IgD-negative memory B cell (primary cell): Measurements from ENCODE around the gene ZC3H12A. TPM values are rescaled to one million over a fixed set of nuclear protein-coding genes. Genes with fewer than 3 reads are reported as not detected.
"Not testable (repeated sequence)": the region's sequence is repeated elsewhere in the genome, so short reads cannot be mapped to it uniquely, and the experiment has no call there.

Experiments used
- H3K27ac Mint-ChIP-seq, 3 donors: one replicate each; pipeline ENCODE4 v1.8.0; 2020 to 2022; ENCODE audit warnings: mild to moderate bottlenecking in 3 of 3, mixed read lengths in 3 of 3, moderate library complexity in 1 of 3
- H3K27me3 Mint-ChIP-seq: one replicate; pipeline ENCODE4 v1.8.0; 2021; ENCODE audit warnings: mixed read lengths
- H3K36me3 Mint-ChIP-seq: one replicate; pipeline ENCODE4 v1.8.0; 2020; ENCODE audit warnings: mild to moderate bottlenecking, mixed read lengths
- H3K4me1 Mint-ChIP-seq, 3 donors: one replicate each; pipeline ENCODE4 v1.8.0; 2020 to 2022; ENCODE audit warnings: mixed read lengths in 3 of 3, mild to moderate bottlenecking in 1 of 3
- H3K4me3 Mint-ChIP-seq, 4 donors: one replicate each; pipeline ENCODE4 v1.8.0; 2020 to 2022; ENCODE audit warnings: mild to moderate bottlenecking in 4 of 4, mixed read lengths in 4 of 4, moderate library complexity in 3 of 4
- H3K9me3 Mint-ChIP-seq, 3 donors: one replicate each; pipeline ENCODE4 v1.8.0; 2020 to 2021; ENCODE audit warnings: mixed read lengths in 3 of 3, mild to moderate bottlenecking in 1 of 3
- polyA plus RNA-seq: library from polyadenylated mRNA; unstranded; fragments of 300-500 nt; fragmentation: Illumina TruSeq; gene quantifications from one replicate; pipeline ENCODE4 v1.2.3, GENCODE V29; 2021

ZC3H12A gene
- polyA plus RNA-seq, 1 donor from 2014 or later, result 20.6 TPM

- H3K4me1 Mint-ChIP-seq, result peaks cover 0 to 6% (median 2%) of the 10 kb centered on the region in 3 donors
- H3K27ac Mint-ChIP-seq, result peak overlapping the region in 1 of 3 donors; percentile 80
- peaks cover 6% of the 10 kb centered on the region for H3K36me3 Mint-ChIP-seq
- no peaks in the 10 kb centered on the region for H3K9me3 Mint-ChIP-seq
- no peaks in the 10 kb centered on the region for H3K27me3 Mint-ChIP-seq
- H3K4me3 Mint-ChIP-seq, result peak overlapping the region in 1 of 4 donors; percentile 24
These were observed 19.1 kb downstream of the ZC3H12A start for GRCh38 chr1:37493336-37494098.

- H3K4me1 Mint-ChIP-seq, result peaks cover 0 to 7% (median 2%) of the 10 kb centered on the region in 3 donors
- H3K4me3 Mint-ChIP-seq, result no peak overlapping the region
- H3K9me3 Mint-ChIP-seq, result no peaks in the 10 kb centered on the region
- H3K27ac Mint-ChIP-seq, result no peak overlapping the region
- H3K27me3 Mint-ChIP-seq, result no peaks in the 10 kb centered on the region
- peaks cover 6% of the 10 kb centered on the region for H3K36me3 Mint-ChIP-seq
These were observed 21.5 kb downstream of the ZC3H12A start for GRCh38 chr1:37495875-37496274.

DNA sequence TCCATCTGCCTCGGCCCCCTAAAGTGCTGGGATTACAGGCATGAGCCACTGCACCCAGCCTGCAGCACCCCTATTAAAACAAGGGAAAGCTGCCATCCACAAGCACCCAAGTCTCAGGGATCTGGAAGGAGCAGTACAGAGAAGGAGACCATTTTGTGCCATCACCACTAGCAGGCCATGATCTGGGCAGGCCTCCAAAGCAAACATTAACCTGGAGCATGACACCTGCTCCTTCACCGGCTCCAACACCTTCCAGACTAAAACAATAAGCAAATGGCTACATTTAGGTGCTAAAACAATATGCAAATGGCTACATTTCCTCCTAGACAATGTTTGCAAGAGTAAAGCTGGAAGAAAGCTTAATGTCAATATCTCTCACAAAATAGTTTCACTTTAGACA lies 23.5 kb downstream of the ZC3H12A start:
- H3K27me3 Mint-ChIP-seq, result no peaks in the 10 kb centered on the region
- H3K4me3 Mint-ChIP-seq, result no peak overlapping the region
- H3K9me3 Mint-ChIP-seq, result no peaks in the 10 kb centered on the region
- peaks cover 0 to 7% (median 2%) of the 10 kb centered on the region in 3 donors for H3K4me1 Mint-ChIP-seq
- H3K27ac Mint-ChIP-seq, result no peak overlapping the region
- H3K36me3 Mint-ChIP-seq, result peaks cover 6% of the 10 kb centered on the region

DNA sequence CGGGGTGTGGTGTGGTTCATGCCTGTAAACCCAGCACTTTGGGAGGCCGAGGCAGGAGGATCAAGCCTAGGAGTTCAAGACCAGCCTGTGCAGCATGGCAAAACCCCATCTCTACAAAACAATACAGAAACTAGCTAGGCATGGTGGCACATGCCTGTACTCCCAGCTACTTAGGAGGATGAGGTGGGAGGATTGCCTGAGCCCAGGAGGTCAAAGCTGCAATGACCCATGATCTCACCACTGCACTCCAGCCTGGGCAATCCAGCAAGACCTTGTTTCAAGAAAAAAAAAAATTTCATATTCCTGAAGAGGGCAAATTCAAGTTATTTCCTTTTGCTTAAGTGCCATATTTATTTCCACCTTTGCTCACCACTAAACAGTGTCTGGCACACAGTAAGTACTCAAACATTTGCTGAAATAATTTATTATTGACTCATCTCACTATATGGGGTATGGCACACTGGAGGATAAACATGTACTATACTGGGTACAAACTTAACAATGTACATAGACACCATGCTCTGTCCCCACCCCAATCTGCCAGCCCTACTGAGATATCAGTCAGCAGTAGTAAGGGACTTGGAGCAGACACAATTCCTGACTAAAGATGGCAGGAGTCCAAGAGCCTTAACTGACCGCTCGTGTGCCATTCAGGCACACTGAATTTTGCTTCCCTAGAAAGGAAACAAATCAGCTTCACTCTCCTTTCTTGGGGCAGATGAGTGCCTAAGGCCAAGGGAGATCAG lies 24.7 kb downstream of the ZC3H12A start:
- no peak overlapping the region for H3K27ac Mint-ChIP-seq
- H3K4me1 Mint-ChIP-seq, result peaks cover 0 to 8% (median 2%) of the 10 kb centered on the region in 3 donors
- peak overlapping the region in 1 of 4 donors; percentile 5 for H3K4me3 Mint-ChIP-seq
- H3K9me3 Mint-ChIP-seq, result no peaks in the 10 kb centered on the region
- H3K36me3 Mint-ChIP-seq, result no peaks in the 10 kb centered on the region
- H3K27me3 Mint-ChIP-seq, result no peaks in the 10 kb centered on the region

DNA sequence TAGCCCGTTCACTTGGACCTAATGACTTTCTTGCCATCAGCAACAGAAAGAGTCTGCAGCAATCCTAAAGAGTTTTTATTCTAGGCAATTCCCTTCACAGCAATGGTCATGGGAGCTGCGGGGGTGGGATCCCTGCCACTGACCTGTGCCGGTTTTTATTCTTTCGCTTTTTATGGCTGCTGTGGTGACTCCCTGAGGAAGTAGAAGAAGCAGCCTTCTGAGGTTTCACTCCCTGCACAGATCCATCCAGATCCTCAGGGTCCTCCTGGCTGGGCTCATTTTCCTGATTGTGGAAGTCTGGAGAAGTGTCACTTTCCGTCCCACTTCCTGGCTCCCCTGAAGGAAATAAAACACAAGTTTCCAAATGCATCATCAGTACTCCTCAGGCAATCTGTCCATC lies 27.3 kb downstream of the ZC3H12A start:
- no peaks in the 10 kb centered on the region for H3K9me3 Mint-ChIP-seq
- no peaks in the 10 kb centered on the region for H3K27me3 Mint-ChIP-seq
- no peak overlapping the region for H3K27ac Mint-ChIP-seq
- no peak overlapping the region for H3K4me3 Mint-ChIP-seq
- peaks cover 4 to 8% (median 5%) of the 10 kb centered on the region in 3 donors for H3K4me1 Mint-ChIP-seq
- peaks cover 2% of the 10 kb centered on the region for H3K36me3 Mint-ChIP-seq

DNA sequence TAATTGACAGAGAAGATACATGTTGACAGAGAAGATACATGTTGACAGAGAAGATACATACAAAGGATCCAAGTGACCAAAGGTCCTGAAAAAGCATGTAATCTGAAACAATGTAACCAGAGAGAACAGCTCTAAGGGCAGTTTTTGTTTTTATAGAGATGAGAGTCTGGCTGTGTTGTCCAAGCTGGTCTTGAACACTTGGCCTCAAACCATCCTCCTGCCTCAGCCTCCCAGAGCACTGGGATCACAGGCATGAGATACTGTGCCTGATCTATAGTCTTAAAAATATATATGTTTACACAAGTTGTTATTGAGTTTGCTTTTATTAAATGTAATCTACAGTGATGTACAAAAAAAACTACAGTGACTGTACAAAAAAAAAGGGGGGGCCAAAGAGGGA lies 27.7 kb downstream of the ZC3H12A start:
- Mint-ChIP-seq H3K4me1 (peaks cover 4 to 8% (median 5%) of the 10 kb centered on the region in 3 donors), H3K27me3 (no peaks in the 10 kb centered on the region), H3K9me3 (no peaks in the 10 kb centered on the region), H3K27ac (no peak overlapping the region), H3K4me3 (no peak overlapping the region), H3K36me3 (peaks cover 2% of the 10 kb centered on the region)

GRCh38 chr1:37502791-37503190 lies 28.4 kb downstream of the ZC3H12A start:
- not testable (repeated sequence) for H3K27ac Mint-ChIP-seq, H3K36me3 Mint-ChIP-seq, H3K27me3 Mint-ChIP-seq, H3K4me3 Mint-ChIP-seq, H3K9me3 Mint-ChIP-seq
- peaks cover 9 to 15% (median 10%) of the 10 kb centered on the region in 3 donors for H3K4me1 Mint-ChIP-seq

GRCh38 chr1:37506740-37507139 lies 32.4 kb downstream of the ZC3H12A start:
- Mint-ChIP-seq H3K27me3 (no peaks in the 10 kb centered on the region), H3K4me3 (no peak overlapping the region), H3K4me1 (peaks cover 22 to 25% (median 25%) of the 10 kb centered on the region in 3 donors), H3K9me3 (no peaks in the 10 kb centered on the region), H3K27ac (peak overlapping the region in 1 of 3 donors; percentile 64), H3K36me3 (peaks cover 9% of the 10 kb centered on the region)

DNA sequence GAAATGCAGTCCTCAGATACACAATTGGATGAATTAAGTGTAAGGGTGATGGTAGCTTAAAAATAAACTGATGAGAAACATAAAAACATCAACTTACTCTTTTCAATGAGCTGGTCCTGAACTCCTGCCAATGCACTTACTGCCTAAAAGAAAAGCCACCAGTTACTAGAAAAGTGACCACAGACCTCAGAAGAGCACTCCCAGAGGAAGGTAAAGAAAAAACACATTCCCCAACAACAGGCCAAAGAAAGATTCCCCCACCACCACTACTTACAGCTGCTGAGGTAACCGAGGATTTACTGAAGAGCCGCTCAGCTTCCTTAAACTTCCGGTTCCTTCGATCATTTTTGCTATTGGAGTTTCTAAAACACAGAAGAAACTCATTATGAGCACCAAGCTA lies 34.8 kb downstream of the ZC3H12A start:
- H3K36me3 Mint-ChIP-seq, result peaks cover 9% of the 10 kb centered on the region
- no peaks in the 10 kb centered on the region for H3K27me3 Mint-ChIP-seq
- peak overlapping the region in 1 of 4 donors; percentile 7 for H3K4me3 Mint-ChIP-seq
- H3K4me1 Mint-ChIP-seq, result peaks cover 31 to 35% (median 31%) of the 10 kb centered on the region in 3 donors
- no peaks in the 10 kb centered on the region for H3K9me3 Mint-ChIP-seq
- H3K27ac Mint-ChIP-seq, result peak overlapping the region in 2 of 3 donors; percentile 15 to 48

DNA sequence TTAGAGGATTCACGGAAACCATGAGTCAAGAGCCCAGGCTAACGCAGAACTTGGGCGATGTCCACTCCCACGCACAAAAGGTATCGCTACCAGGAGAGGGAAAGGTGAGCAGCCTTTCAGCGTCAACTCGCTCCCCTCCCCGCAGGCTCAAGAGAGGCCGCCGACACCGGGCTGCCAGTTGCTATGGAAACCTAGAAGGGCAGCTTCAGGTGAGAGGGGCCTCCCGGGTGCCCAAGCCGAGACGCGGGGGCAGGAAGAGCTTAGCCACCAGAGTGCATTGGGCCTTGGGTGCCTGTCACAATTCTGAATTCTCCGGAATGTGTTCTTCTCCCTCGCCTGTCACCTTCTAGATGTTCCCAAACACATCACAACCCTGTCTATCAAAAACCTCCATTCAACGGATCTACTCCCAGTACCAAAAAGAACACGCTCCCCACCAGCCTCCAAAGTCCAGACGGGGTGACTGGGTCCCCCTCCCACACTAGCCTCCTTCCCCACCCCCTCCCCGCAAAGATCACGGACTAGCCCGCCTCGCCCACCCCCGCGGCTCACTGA lies 39.5 kb downstream of the ZC3H12A start:
- peaks cover 27 to 29% (median 27%) of the 10 kb centered on the region in 3 donors for H3K4me1 Mint-ChIP-seq
- peak overlapping the region; percentile 34 to 89 (median 88) for H3K27ac Mint-ChIP-seq
- peaks cover 5% of the 10 kb centered on the region for H3K36me3 Mint-ChIP-seq
- no peaks in the 10 kb centered on the region for H3K9me3 Mint-ChIP-seq
- peaks cover under 1% of the 10 kb centered on the region for H3K27me3 Mint-ChIP-seq
- peak overlapping the region; percentile 90 to 99 (median 94) for H3K4me3 Mint-ChIP-seq

DNA sequence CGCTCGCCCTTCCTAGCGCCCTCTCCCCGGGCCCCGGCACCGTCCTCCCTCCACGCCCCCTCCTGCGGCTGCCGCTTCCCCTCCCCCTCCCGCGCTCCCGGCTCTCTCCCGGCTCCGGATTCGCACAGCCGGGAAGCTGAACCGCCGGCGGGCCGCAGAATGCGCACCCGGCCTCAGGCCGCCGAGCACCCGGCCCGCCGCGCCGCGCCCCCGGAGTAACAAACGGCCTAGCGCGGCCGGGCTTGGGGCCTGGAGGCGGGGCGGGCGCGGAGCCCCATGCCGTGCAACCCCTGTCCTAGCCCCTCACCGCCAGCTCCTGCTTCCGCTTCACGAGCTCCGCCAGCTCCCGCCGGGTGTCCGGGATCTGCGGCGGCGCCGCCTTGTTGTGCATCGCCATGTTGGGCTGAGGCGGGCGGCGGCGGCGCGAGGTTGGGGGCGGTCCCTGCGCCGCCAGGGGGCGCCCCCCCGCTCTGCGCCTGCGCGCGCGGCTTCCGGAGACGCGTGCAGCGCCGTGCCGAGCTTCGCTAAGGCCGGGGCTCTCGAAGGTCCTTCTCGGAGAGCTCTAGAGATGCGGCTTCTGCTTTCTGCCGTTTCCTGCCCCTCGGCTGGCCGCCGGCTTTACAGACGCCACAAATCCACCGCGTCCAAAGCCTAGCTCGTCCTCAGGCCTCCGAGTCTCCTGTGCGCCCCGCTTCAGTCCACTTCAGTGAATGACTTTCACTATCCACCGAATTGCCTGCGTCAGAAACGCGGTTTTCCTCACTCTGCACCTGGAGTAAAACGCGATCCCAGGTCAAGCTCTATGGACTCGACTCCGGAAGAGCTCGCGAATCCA lies 40.2 kb downstream of the ZC3H12A start, which contains the start of gene MEAF6:
Gene MEAF6, minus strand, starts transcription at position 417 of the 835 bp plus-strand sequence. Its CDS starts 20 bp downstream, at position 397.
- peaks cover 2% of the 10 kb centered on the region for H3K27me3 Mint-ChIP-seq
- peak within 1 kb of the TSS; percentile 88 to 99 (median 97) for H3K27ac Mint-ChIP-seq
- H3K4me1 Mint-ChIP-seq, result peaks cover 21 to 27% (median 23%) of the 10 kb centered on the region in 3 donors
- peaks cover 1% of the 10 kb centered on the region for H3K36me3 Mint-ChIP-seq
- H3K4me3 Mint-ChIP-seq, result peak within 1 kb of the TSS; percentile 90 to 99 (median 94)
- H3K9me3 Mint-ChIP-seq, result no peaks in the 10 kb centered on the region

DNA sequence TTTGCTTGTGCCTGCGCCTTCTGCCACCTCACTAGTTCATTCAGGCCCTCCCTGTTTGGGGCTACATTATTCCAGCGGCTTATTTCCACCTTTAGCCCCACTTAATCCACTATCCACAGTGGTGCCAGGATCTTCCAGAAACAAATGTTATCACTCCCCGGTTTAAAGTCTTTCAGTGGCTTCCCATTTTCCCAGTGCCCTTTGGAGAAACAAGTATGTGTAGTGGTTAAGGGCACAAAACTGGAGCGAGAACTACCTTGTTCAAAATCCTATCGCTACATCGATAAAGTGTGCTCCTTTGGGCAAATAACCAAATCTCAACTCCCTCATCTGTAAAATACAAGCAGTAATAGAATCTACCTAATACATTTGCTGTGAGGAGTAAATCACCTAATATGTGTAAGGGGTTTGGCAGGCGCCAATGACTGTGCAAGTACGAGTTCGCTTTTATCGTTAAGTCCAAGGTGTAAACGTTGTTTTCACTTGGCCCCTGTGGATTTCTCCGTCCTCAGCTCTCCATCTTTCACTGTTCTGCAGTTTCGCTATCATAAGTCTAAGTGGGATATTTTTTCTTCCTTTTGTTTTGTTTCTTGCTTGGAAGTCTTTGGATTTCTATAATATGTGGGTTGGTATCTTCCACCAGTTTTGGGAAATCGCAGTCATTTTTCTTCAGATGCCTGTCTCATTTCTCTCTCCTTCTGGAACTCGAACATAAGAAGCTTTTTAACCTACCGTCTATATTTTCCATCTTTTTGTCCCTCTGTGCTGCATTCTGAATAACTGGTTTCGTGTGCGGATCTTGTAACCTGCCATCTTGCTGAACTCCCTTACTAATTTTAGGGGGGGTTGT lies 41.0 kb downstream of the ZC3H12A start:
- peaks cover 1% of the 10 kb centered on the region for H3K36me3 Mint-ChIP-seq
- peak overlapping the region; percentile 88 to 99 (median 97) for H3K27ac Mint-ChIP-seq
- H3K4me3 Mint-ChIP-seq, result peak overlapping the region; percentile 90 to 99 (median 94)
- peaks cover 2% of the 10 kb centered on the region for H3K27me3 Mint-ChIP-seq
- peaks cover 21 to 29% (median 23%) of the 10 kb centered on the region in 3 donors for H3K4me1 Mint-ChIP-seq
- H3K9me3 Mint-ChIP-seq, result no peaks in the 10 kb centered on the region

- peaks cover 2% of the 10 kb centered on the region for H3K27me3 Mint-ChIP-seq
- H3K27ac Mint-ChIP-seq, result no peak overlapping the region
- H3K4me3 Mint-ChIP-seq, result peak overlapping the region in 1 of 4 donors; percentile 90
- H3K4me1 Mint-ChIP-seq, result peaks cover 14 to 23% (median 18%) of the 10 kb centered on the region in 3 donors
- H3K9me3 Mint-ChIP-seq, result no peaks in the 10 kb centered on the region
- H3K36me3 Mint-ChIP-seq, result no peaks in the 10 kb centered on the region
These were observed 43.2 kb downstream of the ZC3H12A start for GRCh38 chr1:37517569-37517968.
